COLO829 (cell line): Measurements from ENCODE around the gene APOC3.
"Not testable (repeated sequence)": the region's sequence is repeated elsewhere in the genome, so short reads cannot be mapped to it uniquely, and the experiment has no call there.

Experiments used
- DNase-seq: peaks from one replicate; pipeline ENCODE4 v3.0.0; 2012; ENCODE audit warnings: low spot score

Gene APOC3

GRCh38 chr11:116831790-116832349, 2.2 kb downstream of the APOC3 start:
- DNase-seq = no peak

- DNase-seq = no peak
Measured at GRCh38 chr11:116832350-116833290, 2.9 kb downstream of the APOC3 start.

- DNase-seq = no peak
Measured at GRCh38 chr11:116833491-116833815, 3.7 kb downstream of the APOC3 start.

GRCh38 chr11:116833816-116834534, 4.3 kb downstream of the APOC3 start:
- DNase-seq = no peak

GRCh38 chr11:116834535-116835041, 4.9 kb downstream of the APOC3 start:
- DNase-seq = not testable (repeated sequence)

- DNase-seq = no peak
Measured at GRCh38 chr11:116835042-116835772, 5.5 kb downstream of the APOC3 start.

GRCh38 chr11:116835791-116836631, 6.3 kb downstream of the APOC3 start:
- DNase-seq = peak; percentile 22

- DNase-seq = no peak
Measured at GRCh38 chr11:116836632-116836991, 6.9 kb downstream of the APOC3 start.

- DNase-seq = peak; percentile 19
Measured at GRCh38 chr11:116837231-116838091, 7.8 kb downstream of the APOC3 start, which contains the start of gene APOA1. TSS of gene APOA1 (minus strand) at chr11:116837622. CDS start at chr11:116837387, 235 bp downstream.

- no peak for DNase-seq
Measured at GRCh38 chr11:116838321-116839084, 8.8 kb downstream of the APOC3 start.

GRCh38 chr11:116840224-116840745, 10.6 kb downstream of the APOC3 start:
- DNase-seq = no peak

GRCh38 chr11:116840746-116841296, 11.1 kb downstream of the APOC3 start:
- no peak for DNase-seq

- DNase-seq = no peak
Measured at GRCh38 chr11:116842117-116842516, 12.4 kb downstream of the APOC3 start.

GRCh38 chr11:116842909-116843308, 13.2 kb downstream of the APOC3 start:
- DNase-seq = no peak

- no peak for DNase-seq
Measured at GRCh38 chr11:116843661-116844060, 14.0 kb downstream of the APOC3 start.

GRCh38 chr11:116844722-116845121, 15.0 kb downstream of the APOC3 start:
- no peak for DNase-seq

- DNase-seq = no peak
Measured at GRCh38 chr11:116847612-116848011, 17.9 kb downstream of the APOC3 start.

- no peak for DNase-seq
Measured at GRCh38 chr11:116849060-116849459, 19.4 kb downstream of the APOC3 start.

- no peak for DNase-seq
Measured at GRCh38 chr11:116849486-116849885, 19.8 kb downstream of the APOC3 start.
